Bronchial epithelial cell (primary cell): ENCODE results near the gene PTPRD. TPM values are rescaled to one million over a fixed set of nuclear protein-coding genes. Genes with fewer than 3 reads are reported as not detected.

Experiments
- DNase-seq: peaks from one replicate; pipeline ENCODE4 v3.0.0-alpha.2; 2010; ENCODE audit warnings: low read depth
- FAIRE-seq: peaks from 2 replicates; lab custom pipeline; 2011; peaks lifted over from hg19 to GRCh38; lab: Jason Lieb, UNC
- H3K27me3 ChIP-seq: 2 replicates; pipeline ENCODE4 v1.5.1; 2011; ENCODE audit warnings: low read length; ENCODE audit not compliant: control insufficient read depth, insufficient read depth
- H3K36me3 ChIP-seq: 2 replicates; pipeline ENCODE4 v1.5.1; 2011; ENCODE audit warnings: low read length; ENCODE audit not compliant: control insufficient read depth, insufficient read depth
- H3K4me3 ChIP-seq: 2 replicates; pipeline ENCODE4 v1.5.1; 2011; ENCODE audit warnings: mild to moderate bottlenecking, low read depth, low read length, control low read depth
- CTCF ChIP-seq: IDR thresholded peaks from 2 replicates; pipeline ENCODE4 v1.5.1; 2011; ENCODE audit warnings: mild to moderate bottlenecking, moderate library complexity, low read length, control low read depth, inconsistent platforms; ENCODE audit not compliant: insufficient read depth, severe bottlenecking
- total RNA-seq: library from RNA; depleted of rRNA; stranded (reverse); fragments of >200 nt; gene quantifications from 2 replicates; pipeline ENCODE4 v1.2.1, GENCODE V29; 2014

The PTPRD gene
- total RNA-seq, 1 donor from 2014 or later, result 2.9 TPM

DNA sequence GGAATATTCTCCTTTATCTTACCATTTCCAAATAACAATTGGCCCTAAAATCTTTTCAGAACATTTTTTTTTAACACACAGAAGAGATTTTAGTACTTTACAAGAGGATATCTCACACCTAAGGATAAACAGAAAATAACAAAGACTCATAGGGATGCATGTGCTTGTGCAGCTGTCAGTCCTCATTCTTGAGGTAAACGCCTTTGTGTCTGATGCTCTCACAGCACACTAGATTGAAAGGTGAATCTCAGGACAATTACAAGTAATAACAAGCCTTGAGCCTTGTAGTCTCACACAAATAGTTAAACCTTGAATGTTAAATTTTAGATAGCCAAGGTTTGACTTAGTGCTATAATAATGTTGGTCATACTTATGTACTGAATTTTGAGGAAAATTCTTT, 439.2 kb downstream of the PTPRD start:
- H3K36me3 ChIP-seq, result no peaks in the 10 kb centered on the region
- H3K27me3 ChIP-seq, result no peaks in the 10 kb centered on the region
- no peak for TF ChIP-seq CTCF
- FAIRE-seq (no peak), DNase-seq (peak; percentile 18)
- no peak overlapping the region for H3K4me3 ChIP-seq

- no peaks in the 10 kb centered on the region for H3K36me3 ChIP-seq
- DNase-seq (no peak), FAIRE-seq (no peak)
- no peak for TF ChIP-seq CTCF
- no peak overlapping the region for H3K4me3 ChIP-seq
- no peaks in the 10 kb centered on the region for H3K27me3 ChIP-seq
Observed at GRCh38 chr9:10172476-10172875, 440.3 kb downstream of the PTPRD start.

DNA sequence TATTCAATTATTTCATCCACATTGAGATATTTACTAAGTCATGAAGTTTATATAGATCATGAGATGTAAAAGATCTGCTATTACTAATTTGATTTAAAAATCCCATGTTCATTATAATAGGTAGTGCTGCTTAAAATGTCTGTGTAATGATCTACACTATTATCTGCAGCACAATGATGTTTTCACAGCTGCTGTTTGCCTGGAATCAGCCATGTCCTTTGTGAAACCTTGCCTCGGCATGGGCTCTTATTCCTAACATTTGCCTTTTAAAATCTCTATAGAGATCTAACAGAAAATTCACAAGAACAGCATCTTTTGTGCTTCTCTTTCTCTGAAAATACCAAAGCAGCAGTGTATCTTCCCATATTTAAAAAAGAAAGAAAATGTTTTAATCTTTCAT, 444.6 kb downstream of the PTPRD start:
- no peak for DNase-seq
- no peak overlapping the region for H3K4me3 ChIP-seq
- no peaks in the 10 kb centered on the region for H3K27me3 ChIP-seq
- no peak for TF ChIP-seq CTCF
- no peaks in the 10 kb centered on the region for H3K36me3 ChIP-seq
- no peak for FAIRE-seq

- Histone ChIP-seq H3K27me3 (no peaks in the 10 kb centered on the region), H3K4me3 (no peak overlapping the region), H3K36me3 (no peaks in the 10 kb centered on the region)
- TF ChIP-seq CTCF, result no peak
- FAIRE-seq (no peak), DNase-seq (no peak)
Observed at GRCh38 chr9:10148796-10149195, 464.0 kb downstream of the PTPRD start.

DNA sequence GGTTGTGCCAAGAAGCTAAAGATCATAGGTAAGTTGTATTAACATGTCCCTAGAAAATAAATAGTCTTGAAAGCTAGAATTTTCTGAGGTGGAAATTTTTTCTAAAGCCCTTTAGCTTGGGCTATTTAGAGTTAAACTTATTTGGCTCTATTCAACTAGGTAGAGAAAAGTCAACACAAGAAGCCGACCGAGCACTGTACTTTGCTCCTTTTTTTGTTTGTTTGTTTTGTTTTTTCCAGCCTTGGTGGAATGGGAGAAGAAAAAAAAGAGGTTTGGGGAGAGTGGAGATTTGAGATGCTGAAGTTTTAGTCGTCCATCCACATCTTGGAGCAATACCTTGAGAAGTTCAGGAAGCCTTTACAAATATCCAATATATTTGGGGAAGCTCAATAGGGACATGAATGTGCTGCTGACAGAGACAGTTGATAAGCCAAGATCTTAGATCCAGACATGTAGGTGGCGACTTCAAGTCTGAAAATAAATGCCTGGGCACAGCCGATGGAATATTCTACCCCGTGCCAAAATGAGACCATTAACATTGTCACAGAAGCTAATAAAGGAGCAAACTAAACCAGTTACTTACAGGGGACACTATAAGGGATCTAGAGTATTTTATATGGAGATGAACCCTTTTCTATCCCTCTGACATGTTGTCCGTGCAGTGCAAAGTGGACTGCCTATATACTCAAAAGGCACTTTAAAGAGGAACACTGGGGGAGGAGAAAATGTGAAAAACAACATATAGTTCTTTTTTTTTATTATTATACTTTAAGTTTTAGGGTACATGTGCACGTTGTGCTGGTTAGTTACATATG, 466.1 kb downstream of the PTPRD start:
- DNase-seq (peak; percentile 31), FAIRE-seq (no peak)
- H3K36me3 ChIP-seq, result no peaks in the 10 kb centered on the region
- H3K27me3 ChIP-seq, result no peaks in the 10 kb centered on the region
- TF ChIP-seq CTCF, result no peak
- H3K4me3 ChIP-seq, result no peak overlapping the region

DNA sequence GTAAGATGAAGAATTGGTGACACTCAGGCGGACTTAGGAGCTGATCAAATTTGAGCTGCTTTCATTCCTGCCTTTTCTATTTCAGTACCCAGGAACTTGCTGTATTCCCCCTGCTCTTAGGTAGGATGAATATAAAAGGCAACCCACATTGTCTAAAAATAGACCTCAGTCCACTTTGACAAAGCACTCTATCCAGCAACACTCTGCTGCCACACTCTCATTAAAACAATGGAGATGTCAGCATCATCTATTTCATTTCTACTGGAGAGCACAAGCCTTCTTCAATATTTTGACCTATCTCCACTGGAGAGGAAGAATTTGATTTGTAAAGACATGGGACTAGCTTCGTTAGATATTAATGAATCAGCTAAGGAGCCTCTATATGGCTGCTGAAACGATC, 468.4 kb downstream of the PTPRD start:
- no peaks in the 10 kb centered on the region for H3K36me3 ChIP-seq
- DNase-seq (no peak), FAIRE-seq (no peak)
- H3K4me3 ChIP-seq, result no peak overlapping the region
- no peak for TF ChIP-seq CTCF
- H3K27me3 ChIP-seq, result no peaks in the 10 kb centered on the region
